Fibroblast of peridontal ligament (primary cell): ENCODE data around the gene PALM.

Experiments
- DNase-seq: peaks from one replicate; pipeline ENCODE4 v3.0.0-alpha.2; 2010; ENCODE audit errors: extremely low read depth

PALM gene

DNA sequence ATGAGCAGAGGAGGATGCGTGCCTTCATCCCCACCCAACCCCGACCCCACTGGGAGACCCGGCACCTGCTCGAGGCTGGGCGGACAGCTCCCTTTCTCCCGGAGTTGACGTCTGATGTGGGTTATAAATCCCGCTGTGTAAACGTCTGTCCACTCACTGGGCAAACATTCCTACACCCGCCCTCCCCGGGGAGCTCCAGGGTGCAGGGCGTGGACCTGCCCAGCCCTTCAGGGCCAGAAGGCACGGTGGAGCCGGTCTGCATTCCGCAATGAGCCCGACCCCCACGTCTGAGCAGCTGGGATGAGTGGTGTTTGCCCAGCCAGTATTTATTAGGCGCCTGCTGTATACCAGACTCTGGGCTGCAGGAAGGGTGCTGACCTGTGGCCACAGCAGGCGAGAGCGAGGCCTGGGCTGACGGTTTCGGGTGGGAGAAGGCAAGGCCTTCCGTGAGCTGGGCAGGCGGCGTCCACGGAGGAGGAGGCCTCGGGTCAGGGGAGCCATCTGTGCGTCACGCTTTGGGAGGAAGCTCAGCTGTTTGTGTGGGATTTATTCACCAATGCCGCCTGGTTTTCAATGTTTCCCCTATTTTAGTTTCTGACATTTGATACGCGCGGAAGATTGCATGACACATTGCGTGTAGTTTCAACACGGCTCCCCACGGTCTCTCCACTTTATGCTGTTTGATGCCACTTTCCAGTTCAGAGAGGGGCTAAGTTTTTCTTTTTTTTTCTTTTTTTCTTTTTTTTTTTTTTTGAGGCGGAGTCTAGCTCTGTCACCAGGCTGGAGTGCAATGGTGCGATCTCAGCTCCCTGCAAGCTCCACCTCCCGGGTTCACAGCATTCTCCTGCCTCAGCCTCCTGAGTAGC is 44.1 kb downstream of the PALM start:
- DNase-seq = peak; percentile 98

DNA sequence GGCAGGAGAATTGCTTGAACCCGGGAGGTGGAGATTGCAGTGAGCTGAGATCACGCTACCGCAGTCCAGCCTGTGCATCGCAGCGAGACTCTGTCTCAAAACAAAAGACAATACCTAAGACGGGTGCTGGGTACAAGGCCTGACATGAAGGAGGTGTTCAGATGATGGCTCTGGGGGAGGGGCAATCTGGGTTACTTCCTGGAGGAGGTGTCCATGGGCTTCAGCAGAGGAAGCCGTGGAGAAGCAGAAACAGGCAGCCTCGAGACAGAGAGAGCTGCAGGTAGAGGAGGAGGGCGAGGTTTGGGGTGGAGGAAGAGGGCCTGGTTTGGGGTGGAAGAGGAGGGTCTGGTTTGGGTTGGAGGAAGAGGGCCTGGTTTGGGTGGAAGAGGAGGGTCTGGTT is 45.8 kb downstream of the PALM start:
- DNase-seq = no peak

DNA sequence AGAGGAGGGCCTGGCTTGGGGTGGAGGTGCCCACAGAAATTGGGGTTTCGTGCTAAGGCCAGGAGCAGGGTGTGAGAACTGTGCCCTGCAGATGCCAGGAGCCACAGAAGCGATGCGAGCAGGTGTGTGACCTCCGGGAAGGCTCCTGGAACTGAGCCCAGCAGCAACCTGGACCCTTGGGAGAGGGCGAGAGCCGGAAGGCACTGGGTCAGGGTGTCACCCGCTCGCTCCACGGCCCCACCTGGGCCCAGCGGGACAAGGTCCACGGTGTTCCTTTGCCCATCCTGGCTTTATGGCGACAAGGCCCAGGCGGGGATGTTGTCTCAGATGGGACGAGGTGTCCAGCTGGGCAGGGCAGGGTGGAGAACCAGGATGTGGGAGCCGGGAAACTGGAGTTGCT is 46.3 kb downstream of the PALM start:
- no peak for DNase-seq

DNA sequence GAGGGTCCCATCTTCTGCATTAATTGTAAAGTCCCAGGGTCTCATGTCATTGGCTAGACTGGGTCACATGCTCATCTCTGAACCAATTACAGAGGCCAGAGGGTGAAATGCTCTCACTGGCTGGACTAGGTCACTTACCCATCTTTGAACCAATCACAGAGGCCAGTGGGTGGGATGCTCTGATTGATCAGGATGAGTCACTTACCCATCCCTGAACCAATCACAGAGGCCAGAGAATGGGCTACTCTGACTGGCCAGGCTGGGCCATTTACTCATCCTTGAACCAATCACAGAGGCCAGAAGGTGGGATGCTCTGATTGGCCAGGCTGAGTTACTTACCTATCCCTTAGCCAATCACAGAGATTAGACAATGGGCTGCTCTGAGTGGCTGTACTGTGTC is 47.5 kb downstream of the PALM start:
- DNase-seq = peak; percentile 18

DNA sequence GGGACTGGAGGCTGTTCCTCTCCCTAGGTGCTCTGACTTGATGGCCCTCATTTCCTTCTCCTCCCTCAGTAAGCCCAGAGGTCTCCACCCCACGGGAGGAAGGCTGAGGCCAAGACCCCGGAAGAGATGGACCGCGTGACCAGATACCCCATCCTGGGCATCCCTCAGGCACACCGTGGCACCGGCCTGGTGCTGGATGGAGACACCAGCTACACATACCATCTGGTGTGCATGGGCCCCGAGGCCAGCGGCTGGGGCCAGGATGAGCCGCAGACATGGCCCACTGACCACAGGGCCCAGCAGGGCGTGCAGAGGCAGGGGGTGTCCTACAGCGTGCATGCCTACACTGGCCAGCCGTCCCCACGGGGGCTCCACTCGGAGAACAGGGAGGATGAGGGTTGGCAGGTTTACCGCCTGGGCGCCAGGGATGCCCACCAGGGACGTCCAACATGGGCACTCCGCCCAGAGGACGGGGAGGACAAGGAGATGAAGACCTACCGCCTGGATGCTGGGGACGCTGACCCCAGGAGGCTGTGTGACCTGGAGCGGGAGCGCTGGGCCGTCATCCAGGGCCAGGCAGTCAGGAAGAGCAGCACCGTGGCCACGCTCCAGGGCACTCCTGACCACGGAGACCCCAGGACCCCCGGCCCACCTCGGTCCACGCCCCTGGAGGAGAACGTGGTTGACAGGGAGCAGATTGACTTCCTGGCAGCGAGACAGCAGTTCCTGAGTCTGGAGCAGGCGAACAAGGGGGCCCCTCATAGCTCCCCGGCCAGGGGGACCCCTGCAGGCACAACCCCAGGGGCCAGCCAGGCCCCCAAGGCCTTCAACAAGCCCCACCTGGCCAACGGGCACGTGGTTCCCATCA is 48.3 kb downstream of the PALM start:
- no peak for DNase-seq

DNA sequence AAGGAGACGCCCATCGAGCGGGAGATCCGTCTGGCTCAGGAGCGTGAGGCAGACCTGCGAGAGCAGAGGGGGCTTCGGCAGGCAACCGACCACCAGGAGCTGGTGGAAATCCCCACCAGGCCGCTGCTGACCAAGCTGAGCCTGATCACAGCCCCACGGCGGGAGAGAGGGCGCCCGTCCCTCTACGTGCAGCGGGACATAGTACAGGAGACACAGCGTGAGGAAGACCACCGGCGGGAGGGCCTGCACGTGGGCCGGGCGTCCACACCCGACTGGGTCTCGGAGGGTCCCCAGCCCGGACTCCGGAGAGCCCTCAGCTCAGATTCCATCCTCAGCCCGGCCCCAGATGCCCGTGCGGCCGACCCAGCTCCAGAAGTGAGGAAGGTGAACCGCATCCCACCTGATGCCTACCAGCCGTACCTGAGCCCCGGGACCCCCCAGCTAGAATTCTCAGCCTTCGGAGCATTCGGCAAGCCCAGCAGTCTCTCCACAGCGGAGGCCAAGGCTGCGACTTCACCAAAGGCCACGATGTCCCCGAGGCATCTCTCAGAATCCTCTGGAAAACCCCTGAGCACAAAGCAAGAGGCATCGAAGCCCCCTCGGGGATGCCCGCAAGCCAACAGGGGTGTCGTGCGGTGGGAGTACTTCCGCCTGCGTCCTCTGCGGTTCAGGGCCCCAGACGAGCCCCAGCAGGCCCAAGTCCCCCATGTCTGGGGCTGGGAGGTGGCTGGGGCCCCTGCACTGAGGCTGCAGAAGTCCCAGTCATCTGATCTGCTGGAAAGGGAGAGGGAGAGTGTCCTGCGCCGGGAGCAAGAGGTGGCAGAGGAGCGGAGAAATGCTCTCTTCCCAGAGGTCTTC is 49.3 kb downstream of the PALM start:
- DNase-seq = no peak

DNA sequence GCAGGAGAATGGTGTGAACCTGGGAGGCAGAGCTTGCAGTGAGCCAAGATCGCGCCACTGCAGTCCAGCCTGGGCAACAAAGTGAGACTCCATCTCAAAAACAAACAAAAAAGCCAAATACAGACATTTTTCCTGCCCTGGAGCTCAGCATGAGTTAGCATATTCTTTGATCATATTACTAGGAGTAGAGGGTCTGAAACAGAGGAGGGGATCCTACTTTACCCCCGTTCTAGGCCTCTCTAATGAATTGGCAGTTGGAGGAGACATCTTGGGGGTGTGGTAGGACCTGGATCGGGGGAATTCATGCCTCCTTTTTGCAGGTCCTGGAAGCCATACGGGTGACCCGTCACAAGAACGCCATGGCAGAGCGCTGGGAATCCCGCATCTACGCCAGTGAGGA is 54.4 kb downstream of the PALM start:
- DNase-seq = no peak

DNA sequence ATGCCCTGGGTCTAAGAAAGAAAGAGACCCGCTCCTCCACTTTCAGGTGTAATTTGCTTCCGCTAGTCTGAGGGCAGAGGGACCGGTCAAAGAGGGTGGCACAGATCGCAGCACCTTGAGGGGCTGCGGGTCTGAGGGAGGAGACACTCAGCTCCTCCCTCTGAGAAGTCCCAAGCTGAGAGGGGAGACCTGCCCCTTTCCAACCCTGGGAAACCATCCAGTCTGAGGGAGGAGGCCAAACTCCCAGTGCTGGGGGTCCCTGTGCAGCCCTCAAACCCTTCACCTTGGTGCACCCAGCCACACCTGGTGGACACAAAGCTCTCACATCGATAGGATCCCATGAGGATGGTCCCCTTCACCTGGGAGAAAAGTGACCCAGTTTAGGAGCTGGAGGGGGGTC is 55.1 kb downstream of the PALM start:
- DNase-seq = no peak

DNA sequence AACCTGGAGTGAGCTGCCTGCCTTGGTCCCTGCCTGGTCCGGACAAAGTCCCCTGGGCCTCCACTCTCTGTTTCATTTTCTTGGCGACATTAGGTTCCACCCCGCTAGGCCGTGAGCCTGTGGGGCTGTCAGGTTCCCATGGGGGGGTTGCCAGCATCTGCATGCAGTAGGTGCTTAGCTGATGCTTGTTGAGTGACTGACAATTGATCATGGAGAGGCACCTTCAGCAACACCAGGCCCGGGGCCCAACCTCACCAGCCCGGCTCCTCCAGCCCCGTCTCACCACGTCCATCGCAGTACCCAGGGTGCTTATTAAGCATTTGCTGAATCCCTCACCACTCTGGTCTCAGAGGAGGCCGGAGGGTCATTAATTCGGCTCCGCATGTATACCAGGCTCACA is 55.6 kb downstream of the PALM start:
- DNase-seq = no peak

DNA sequence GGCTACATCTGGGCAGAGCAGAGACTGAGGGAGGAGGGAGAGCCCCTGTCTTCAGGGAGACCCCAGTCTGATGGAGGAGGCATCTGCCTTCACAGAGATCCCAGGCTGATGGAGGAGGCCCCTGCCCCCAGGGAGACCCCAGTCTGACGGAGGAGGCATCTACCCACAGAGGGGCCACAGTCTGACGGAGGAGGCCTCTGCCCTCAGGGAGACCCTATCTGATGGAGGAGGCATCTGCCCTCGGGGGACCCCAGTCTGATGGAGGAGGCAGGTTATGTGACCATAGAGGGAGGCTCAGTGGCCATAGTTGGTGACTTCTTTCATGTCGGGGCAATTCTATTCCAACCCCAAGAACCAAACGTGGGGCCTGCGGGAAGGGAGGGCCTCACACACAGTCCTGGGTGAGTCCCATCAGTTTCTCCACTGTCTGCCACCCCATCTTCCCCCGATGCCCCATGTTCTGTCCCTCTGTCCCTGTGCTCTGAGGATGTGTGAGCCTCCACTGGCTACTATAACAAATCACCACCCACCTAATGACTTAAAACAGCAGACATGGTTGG is 56.5 kb downstream of the PALM start:
- no peak for DNase-seq

DNA sequence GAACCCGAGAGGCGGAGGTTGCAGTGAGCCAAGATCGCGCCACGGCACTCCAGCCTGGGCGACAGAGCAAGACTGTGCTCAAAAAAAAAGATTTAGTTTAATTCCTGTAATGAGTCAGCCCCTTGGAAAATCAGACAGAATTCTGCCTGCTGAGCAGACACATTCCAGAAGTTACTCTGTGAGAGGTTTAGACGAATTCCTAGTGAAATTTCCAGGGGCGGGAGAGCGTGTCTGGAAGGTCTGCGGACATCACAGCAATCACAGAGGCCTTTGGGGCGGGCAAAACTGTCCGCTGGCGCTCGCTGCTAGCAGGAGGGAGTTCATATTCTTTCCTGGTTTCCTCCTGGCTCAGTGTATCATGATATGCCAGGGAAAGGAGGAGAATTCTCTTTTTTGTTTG is 59.7 kb downstream of the PALM start:
- peak; percentile 94 for DNase-seq

DNA sequence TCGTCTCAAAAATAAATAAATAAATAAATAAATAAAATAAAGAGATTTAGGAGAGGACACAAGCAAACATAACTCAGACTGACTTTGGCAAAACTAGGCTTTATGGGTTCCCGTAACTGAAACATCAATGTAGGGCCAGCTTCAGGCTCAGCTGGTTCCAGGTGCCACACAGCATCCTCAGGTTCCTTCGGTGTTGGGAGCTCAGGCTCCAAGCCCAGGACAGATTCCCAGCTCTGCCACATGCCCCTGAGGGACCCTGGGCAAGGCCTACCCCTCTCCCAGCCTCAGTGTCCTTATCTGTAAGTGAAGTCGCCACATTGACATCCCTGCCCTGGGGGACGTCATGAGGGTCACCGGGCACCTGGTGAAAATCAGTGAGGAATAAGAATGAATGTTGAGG is 60.9 kb downstream of the PALM start:
- no peak for DNase-seq

DNA sequence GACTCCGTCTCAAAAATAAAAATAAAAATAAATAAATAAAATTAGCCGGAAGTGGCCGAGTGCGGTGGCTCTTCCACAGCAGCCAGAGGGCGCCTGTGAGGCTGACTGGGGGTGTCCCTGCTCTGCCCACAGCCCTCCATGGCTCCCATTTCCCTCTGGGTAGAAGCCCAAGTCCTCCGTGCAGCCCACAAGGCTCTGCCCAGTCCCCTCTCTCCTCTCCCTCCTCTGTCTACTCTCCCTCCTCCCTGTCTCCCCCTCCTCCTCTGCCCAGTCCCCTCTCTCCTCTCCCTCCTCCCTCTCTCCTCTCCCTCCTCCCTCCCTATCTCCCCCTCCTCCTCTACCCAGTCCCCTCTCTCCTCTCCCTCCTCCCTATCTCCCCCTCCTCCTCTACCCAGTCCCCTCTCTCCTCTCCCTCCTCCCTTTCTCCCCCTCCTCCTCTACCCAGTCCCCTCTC is 62.6 kb downstream of the PALM start:
- DNase-seq = peak; percentile 41

DNA sequence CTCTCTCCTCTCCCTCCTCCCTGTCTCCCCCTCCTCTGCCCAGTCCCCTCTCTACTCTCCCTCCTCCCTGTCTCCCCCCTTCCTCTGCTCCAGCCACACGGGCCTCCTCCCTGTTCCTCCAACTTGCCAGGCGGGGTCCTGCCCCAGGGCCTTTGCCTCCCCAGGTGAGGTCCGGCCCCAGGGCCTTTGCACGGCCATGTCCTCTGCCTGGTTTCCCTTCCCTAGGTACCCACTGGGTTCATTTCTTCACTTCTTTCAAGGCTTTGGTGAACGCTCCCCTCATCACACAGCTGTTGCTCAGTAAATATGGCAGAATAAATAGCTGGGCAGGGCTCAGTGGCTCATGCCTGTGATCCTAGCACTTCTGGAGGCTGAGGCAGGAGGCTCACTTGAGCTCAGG is 63.3 kb downstream of the PALM start:
- DNase-seq = no peak

DNA sequence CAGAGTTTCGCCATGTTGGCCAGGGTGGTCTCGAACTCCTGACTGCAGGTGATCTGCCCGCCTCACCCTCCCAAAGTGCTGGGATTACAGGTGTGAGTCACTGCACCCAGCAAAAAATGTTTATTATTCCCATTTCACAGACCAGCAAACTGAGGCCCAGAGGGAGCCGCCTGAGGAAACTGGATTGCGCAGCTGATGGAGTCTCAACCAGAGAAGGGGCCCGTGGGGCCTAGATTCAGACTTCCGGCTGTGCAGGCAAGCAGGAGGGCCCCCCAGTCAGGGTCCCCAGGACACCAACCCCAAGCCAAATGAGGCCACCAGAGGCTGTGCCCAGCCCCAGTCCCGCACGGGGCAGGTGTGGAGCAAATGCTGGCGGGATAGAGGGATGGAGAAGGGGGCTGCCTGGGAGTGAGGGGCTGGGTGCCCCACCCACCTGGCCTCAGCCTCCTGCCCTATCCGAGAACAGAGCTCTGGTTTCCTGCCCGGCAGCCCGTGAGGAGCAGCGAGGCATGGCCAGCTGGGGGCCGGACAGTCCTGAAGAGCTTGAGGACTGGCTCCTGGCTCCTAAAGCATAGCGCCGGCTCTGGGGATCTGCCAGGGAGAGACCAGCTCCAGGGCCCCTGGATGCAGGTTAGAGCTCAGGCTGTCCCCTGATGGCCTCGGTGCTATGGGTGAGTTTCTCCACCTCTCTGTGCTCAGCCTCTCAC is 64.1 kb downstream of the PALM start:
- no peak for DNase-seq

DNA sequence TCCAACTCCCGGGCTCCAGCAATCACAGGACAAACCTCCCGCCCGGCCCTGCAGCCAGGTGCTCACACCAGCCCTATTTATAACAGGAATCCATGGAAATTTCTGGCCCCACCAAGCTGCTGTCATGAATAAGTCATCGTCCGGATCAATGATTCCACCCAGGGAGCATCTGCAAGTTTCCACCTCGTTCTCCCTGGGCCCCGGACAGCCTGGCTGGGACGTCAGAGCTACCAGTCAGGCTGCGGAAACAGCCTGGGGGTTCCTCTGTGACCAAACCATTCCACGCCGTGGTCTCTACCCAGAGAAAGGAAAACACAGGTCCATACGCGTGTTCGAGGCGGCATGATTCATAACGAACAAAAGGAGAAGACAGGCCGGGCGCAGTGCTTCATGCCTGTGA is 67.8 kb downstream of the PALM start:
- no peak for DNase-seq

DNA sequence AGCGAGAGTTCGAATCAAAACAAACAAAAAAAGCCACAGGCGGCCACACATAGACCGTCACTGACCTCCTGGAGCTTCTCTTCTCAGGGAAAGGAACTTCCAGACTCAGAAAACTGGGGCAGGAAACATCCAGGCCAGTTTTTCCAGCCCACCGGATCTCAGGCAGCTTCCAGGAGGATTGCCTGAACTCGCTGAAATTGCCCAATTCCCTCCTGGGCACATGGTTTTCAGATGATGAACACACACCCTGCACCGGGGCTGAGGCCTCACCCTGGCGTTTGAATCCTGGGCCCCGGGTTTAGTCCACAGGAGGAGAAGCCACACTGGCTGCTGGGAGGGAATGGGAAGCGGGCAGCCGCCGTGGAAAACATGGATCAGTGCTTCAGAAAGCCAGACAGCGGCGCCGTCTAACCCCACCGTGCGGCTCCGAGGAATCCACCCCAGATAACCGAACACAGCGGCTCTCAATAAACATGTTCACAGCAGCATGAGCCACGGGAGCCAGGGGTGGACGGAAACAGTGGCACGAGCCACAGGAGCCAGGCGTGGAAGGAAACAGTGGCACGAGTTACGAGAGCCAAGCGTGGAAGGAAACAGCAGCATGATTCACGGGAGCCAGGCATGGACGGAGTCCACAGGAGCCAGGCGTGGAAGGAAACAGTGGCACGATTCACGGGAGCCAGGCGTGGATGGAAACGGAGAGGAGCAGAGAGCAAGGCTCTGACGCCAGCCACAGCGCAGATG is 70.3 kb downstream of the PALM start:
- DNase-seq = peak; percentile 98

DNA sequence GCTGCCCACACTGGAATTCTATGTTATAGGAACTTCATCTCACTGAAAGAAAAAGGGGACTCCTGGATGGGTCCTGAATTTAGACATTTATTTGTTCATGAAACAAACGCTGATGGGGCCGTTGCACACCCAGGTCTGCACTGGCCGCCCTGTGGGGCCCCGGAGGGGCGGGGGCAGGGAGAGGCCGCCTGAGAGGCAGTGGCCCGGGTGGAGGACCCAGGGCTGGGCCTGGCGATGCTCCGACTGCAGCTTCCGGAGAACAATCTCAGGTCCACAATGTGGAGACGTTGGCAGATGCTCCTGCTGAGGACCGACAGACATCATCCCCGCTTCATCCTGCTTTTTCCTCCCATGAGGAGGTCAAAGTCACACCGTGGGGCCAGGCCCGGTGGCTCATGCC is 72.2 kb downstream of the PALM start:
- DNase-seq = no peak

DNA sequence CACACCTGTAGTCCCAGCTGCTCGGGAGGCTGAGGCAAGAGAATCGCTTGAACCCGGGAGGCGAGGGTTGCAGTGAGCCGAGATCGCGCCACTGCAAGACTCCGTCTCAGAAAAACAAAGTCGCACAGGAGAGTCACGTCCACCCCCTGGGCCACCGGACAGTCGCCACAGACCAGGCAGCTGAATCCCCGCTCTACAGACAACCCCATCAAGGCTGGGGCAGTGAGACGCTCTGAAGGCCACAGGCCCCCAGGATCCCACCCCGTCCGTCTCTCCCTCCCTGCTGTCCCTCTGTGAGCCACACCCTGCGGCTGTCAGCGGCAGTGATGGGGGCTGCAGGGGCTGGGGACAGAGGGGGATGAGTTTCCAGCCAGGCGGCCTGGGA is 73.1 kb downstream of the PALM start:
- DNase-seq = no peak

DNA sequence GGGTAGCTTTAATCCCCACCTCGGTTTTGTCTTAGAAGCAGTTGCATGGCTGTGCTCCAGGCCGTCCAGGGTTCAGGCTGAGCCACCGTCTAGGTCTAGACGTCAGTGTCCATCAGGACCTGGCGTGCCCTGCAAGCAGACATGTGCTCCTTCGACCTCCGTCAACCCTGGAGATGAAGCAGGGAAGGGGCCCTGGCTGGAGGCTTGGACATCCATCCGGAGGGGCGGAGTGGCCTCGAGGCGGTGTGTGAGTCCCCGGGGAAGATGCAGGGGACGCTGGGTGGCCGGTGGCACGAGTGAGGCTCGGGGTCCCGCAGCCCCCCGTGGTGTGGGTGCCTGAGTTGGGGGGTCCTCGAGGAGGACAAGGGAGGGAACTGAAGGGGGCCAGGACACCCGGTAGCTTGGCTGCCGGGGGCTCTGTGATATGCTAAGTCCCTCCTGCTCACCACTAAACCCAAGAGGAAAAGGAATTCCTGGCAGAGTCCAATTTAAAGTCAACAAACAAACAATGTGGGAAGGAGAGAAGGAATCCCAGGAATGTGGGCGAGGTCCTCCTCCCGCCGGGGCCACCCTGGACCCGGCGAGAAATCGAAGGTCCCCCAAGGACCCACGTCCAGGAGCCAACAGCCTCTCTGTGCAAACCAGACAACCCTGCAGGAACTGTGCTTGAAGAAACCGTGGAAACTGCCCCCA is 73.6 kb downstream of the PALM start:
- peak; percentile 61 for DNase-seq
